GM12892 (cell line): ENCODE data around the gene MED19.
A peak's percentile ranks its signal among the peaks of the same experiment; 100 is the strongest.

Experiments used
- POLR2A ChIP-seq: IDR thresholded peaks from 2 replicates; pipeline ENCODE4 v1.6.1; 2011; ENCODE audit warnings: low read depth, low read length, control low read depth
- POLR2AphosphoS5 ChIP-seq: IDR thresholded peaks from 2 replicates; pipeline ENCODE4 v1.6.1; 2011; ENCODE audit warnings: low read depth, low read length, control low read depth
- TAF1 ChIP-seq: IDR thresholded peaks from 2 replicates; pipeline ENCODE4 v1.6.1; 2011; ENCODE audit warnings: low read depth, mild to moderate bottlenecking, control low read depth, low read length, borderline replicate concordance

GRCh38 chr11:57657194-57658022 is 54.6 kb downstream of the MED19 start, which contains the start of gene CLP1:
- TF ChIP-seq POLR2A (peak; percentile 71), POLR2AphosphoS5 (peak; percentile 34; the same call in 1 of the 2 replicates), TAF1 (no peak)
